Activated CD4-positive, alpha-beta T cell treated with anti-CD3 and anti-CD28 coated beads for 48 hours (primary cell): ENCODE measurements around the gene B9D1.

ENCODE experiments used
- DNase-seq: peaks from one replicate; pipeline ENCODE4 v3.0.0-alpha.2; 2020

The B9D1 gene

GRCh38 chr17:19388791-19389785, 26.6 kb upstream of the B9D1 start:
- DNase-seq: no peak

DNA sequence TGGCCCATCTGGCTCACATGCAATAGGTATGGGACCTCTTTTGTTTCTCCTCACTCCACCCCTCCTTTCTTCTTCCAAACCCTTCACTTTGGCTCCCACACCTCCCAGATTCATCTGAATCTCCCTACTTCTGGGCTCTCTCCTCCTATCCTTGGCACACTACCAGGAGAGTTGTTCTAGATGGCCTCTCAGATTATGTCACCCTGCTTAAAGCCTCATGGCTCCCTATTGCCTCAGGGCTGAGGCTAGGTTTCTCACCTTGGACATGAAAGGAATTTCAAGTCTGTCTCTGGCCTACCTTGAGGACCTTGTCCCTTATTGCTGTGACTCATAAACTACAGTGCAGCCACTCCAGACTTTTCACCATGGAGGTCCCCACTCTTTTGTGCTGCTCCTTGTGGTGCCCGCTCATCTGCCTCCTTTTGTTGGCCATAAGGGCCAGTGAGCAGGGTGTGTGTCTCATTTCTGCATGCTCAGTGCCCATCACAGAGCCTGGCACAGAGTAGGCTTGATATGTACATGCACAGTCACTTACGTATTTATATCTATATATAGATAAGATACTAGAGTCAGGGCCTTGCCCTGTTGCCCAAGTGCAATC, 25.5 kb upstream of the B9D1 start:
- no peak for DNase-seq

DNA sequence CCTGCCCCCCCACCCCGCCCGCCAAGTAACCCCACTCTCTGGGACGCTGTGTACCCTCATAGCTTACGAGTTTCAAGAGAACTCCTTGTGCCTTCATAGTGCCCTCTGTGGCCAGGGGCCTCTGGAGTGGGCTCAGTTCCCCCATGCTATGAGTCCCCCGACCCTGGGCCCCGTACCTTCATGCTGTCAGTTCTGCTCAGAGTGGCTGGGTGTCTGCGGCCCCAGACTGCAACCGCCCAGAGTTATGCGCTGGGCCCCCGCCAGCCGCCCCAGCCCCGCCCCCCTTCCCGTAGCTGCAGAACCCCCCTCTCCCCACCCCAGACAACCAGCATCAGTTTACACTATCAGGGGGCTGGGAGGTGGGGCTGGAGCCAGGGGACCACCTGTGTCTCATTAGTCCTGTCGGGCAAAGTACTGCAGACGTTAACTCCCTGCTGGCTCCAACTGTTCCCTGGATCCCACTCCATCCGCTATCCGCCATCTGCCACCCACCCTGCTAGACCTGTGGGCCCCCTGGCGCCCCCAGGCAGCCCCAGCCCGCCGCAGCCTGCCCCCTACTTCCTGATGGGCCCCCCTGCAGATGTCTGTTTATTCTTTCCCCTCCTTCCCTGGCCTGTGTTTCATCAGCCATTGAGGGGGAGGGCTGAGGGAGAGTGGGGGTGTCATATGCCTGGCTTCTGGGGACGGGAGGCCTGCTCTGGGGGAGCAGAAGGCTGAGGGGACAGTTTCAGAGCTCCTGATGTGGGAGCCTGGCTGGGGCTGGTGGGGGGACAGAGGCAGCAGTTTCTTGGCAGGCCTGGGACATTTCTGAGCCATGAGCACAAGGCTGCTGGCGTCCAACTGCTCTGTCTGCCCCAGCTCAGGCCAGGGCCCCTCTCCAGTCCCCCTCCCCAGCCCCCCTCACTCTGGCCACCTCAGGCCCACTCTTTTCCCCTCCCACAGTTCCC, 24.7 kb upstream of the B9D1 start, which contains the start of gene MFAP4:
MFAP4 (minus strand) TSS at position 217 of the 947 bp plus-strand sequence; CDS start at position 182, 35 bp downstream.
- DNase-seq: no peak

- no peak for DNase-seq
Measured at GRCh38 chr17:19386051-19386929, 23.8 kb upstream of the B9D1 start.

- no peak for DNase-seq
Measured at GRCh38 chr17:19385521-19385983, 23.0 kb upstream of the B9D1 start.

- DNase-seq: no peak
Measured at GRCh38 chr17:19384723-19385391, 22.3 kb upstream of the B9D1 start.

GRCh38 chr17:19383681-19384470, 21.4 kb upstream of the B9D1 start:
- no peak for DNase-seq

GRCh38 chr17:19382531-19383444, 20.3 kb upstream of the B9D1 start:
- DNase-seq: no peak

GRCh38 chr17:19381741-19382444, 19.4 kb upstream of the B9D1 start:
- no peak for DNase-seq

GRCh38 chr17:19381361-19381740, 18.8 kb upstream of the B9D1 start:
- no peak for DNase-seq

GRCh38 chr17:19380481-19381301, 18.2 kb upstream of the B9D1 start:
- DNase-seq: no peak

DNA sequence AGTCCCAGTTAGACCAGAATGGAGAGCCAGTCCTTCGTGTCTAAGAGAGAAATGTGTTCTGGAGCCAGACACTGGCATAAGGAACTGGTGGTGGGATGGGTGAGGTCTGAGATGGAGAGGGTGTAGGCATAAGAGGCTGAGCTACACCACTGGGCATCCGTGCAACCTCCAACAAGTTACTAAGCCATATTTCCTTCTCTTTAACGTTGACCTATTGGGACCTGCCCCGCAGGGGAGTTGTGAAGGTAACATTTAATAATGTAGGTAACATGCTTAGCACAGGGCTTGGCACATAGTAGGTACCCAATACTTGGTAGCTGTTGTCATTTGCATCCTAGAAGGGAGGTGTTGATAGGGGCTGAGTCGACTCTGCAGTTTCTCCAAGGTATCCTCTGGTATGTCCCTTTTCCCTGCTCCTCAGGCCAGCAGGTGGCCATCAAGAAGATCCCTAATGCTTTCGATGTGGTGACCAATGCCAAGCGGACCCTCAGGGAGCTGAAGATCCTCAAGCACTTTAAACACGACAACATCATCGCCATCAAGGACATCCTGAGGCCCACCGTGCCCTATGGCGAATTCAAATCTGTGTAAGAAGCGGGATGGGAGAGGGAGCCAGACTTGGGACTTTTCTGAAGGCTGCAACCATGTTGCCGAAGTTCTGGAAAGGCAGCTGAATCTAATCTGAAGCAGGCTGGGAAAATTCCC, 17.0 kb upstream of the B9D1 start:
- DNase-seq: no peak

DNA sequence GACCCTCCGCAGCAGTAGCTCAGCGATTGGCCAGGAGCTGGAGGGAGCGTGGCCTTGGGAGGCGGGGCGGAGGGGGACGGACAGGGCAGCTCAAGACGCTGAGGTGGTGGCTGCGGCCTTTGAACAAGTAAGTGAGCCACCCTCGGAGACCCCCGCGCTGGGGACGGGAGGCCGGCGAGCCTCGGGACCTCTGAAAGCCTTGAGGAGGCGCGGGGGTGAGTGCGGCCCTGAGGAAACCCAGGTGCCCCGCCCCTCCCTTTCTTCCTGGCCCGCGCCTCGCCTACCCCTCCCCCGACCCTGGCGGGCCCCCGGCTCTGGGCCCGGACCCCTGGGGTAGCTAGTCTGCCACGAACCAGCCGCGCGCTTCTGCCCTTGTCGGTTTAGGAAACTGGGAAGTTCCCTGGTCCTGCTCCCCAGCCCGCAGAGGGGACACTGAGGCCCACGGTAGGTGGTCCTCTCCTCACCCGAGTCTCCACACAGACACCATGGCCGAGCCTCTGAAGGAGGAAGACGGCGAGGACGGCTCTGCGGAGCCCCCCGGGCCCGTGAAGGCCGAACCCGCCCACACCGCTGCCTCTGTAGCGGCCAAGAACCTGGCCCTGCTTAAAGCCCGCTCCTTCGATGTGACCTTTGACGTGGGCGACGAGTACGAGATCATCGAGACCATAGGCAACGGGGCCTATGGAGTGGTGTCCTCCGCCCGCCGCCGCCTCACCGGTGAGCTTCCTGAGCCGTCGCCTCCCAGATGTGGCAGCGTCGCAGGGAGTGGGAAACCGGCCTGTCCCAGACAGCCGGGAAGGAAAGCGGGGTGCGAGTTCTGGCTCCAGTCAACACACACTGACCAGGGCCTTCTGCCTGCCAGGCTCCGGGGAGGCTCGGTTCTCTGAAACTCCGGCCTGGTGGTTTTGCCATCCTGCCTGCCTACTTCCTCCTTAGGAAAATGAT, 16.2 kb upstream of the B9D1 start, which contains the start of gene MAPK7:
MAPK7 (plus strand) TSS at position 83 of the 945 bp plus-strand sequence; CDS start at position 486, 403 bp downstream.
- no peak for DNase-seq

DNA sequence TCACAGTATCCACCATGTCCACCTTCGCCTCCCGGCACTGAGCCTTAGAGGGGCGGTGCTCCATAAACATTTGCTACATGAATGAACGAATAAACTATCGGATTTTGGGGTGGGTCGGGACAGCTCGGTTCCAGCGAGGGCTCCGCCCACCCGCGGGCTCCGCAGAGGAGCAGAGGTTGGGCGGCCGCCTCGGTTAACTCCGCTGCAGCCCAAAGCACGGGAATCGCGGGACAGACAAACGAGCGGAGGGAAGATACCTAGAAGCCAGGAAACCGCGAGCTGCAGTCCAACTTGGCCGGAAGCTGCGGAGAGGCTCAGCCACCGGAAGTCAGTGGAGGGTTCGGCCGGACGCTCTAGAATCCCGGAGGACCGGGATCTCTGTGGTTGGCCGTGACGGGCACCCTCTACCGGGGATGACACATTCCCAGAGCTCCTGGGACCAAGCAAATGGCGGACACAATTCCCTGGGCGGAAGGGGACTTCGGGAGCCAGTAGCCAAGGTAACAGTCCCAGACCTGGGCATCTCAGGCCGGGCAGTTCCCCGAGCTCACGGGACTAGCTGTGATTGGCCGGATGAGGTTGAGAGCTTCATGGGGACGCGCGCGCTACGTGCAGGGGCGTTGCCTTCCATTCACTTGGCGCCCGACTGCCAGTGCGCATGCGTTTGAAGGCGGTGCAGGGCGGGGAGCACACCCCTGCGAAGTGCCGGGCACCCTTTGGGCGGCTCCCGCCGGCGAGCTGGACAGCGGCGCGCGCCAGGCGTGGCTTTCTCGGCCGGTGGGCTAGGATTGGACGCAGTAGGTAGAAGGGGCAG, 15.3 kb upstream of the B9D1 start:
- DNase-seq: peak; percentile 96

DNA sequence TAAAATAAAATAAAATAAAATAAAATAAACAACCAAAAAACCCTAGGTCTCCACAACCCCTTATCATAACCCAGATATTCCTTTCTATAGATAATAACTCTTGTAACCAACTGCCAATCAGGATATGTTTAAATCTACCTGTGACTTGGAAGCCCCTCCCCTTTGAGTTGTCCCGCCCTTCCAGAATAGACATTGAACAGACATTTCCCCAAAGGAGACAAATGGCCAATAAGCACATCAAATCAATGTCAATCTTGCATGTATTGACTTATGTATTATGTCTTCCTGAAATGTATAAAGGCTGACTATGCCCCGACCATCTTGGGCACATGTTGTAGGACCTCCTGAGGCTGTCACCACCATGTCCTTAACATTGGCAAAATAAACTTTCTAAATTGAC, 14.3 kb upstream of the B9D1 start:
- peak; percentile 20 for DNase-seq
